Smooth muscle cell of trachea (primary cell): ENCODE data around the gene BRD4. TPM values are rescaled to one million over a fixed set of nuclear protein-coding genes. Genes with fewer than 3 reads are reported as not detected.

Experiments used
- total RNA-seq: library from RNA; depleted of rRNA; stranded (reverse); fragments of >200 nt; gene quantifications from 2 replicates; pipeline ENCODE4 v1.2.1, GENCODE V29; 2014

Gene BRD4
- total RNA-seq = 18.0 and 19.4 TPM in 2 replicates

GRCh38 chr19:15332311-15332996, at the start of gene BRD4:
Gene BRD4 (minus strand): TSS chr19:15332539. CDS start chr19:15273099, 59,440 bp downstream.

GRCh38 chr19:15379083-15379998, 47.0 kb upstream of the BRD4 start, which contains the start of gene AKAP8:
Gene AKAP8 (minus strand): TSS chr19:15379787. CDS start chr19:15379731, 56 bp downstream.

GRCh38 chr19:15200553-15201364, 131.6 kb downstream of the BRD4 start, which contains the start of gene NOTCH3:
Gene NOTCH3 (minus strand): TSS chr19:15200995. CDS start chr19:15200905, 90 bp downstream.

Other genes starting within 250 kb of the BRD4 start
- gene SYDE1, start 225.1 kb downstream of the BRD4 start, total RNA-seq = 30.4 and 40.0 TPM in 2 replicates
- 13.8 and 51.1 TPM in 2 replicates for gene NOTCH3, start 131.5 kb downstream of the BRD4 start, total RNA-seq
- 0.15 and 0.50 TPM in 2 replicates for gene EPHX3, start 100.1 kb downstream of the BRD4 start, total RNA-seq
- gene AKAP8, start 47.2 kb upstream of the BRD4 start, total RNA-seq = 17.0 and 17.7 TPM in 2 replicates
- 60.5 and 66.3 TPM in 2 replicates for gene AKAP8L, start 86.4 kb upstream of the BRD4 start, total RNA-seq
- gene WIZ, start 117.4 kb upstream of the BRD4 start, total RNA-seq = 15.3 and 22.3 TPM in 2 replicates
- 0.15 TPM in 1 of 2 replicates, not detected in the other for gene RASAL3, start 132.0 kb upstream of the BRD4 start, total RNA-seq
- not detected in 2 replicates for gene PGLYRP2, start 147.0 kb upstream of the BRD4 start, total RNA-seq
- not detected in 2 replicates for gene CYP4F22, start 176.0 kb upstream of the BRD4 start, total RNA-seq